D721Med (cell line): ENCODE data around the gene TTLL8.

ENCODE experiments used
- DNase-seq: peaks from one replicate; pipeline ENCODE4 v3.0.0; 2011; ENCODE audit warnings: low spot score; ENCODE audit not compliant: insufficient read length
- FAIRE-seq: peaks from 2 replicates; lab custom pipeline; 2011; peaks lifted over from hg19 to GRCh38; lab: Jason Lieb, UNC
- CTCF ChIP-seq: IDR thresholded peaks from 2 replicates; pipeline ENCODE4 v1.5.1; 2012; ENCODE audit warnings: mild to moderate bottlenecking, control low read depth; ENCODE audit not compliant: insufficient read depth; ENCODE audit errors: missing control alignments

Gene TTLL8

GRCh38 chr22:49998718-49999062 is 59.4 kb downstream of the TTLL8 start:
- no peak for TF ChIP-seq CTCF
- DNase-seq (no peak), FAIRE-seq (no peak)

- no peak for FAIRE-seq
- TF ChIP-seq CTCF = no peak
- DNase-seq = no peak
These were observed 60.0 kb downstream of the TTLL8 start for GRCh38 chr22:49997932-49998717.

- no peak for DNase-seq
- no peak for TF ChIP-seq CTCF
- FAIRE-seq = no peak
These were observed 60.9 kb downstream of the TTLL8 start for GRCh38 chr22:49997251-49997599.

- FAIRE-seq (no peak), DNase-seq (no peak)
- TF ChIP-seq CTCF = no peak
These were observed 61.4 kb downstream of the TTLL8 start for GRCh38 chr22:49996518-49997250.

- no peak for TF ChIP-seq CTCF
- FAIRE-seq = no peak
- DNase-seq = no peak
These were observed 62.0 kb downstream of the TTLL8 start for GRCh38 chr22:49996119-49996517.

GRCh38 chr22:49995361-49996118 is 62.6 kb downstream of the TTLL8 start:
- no peak for TF ChIP-seq CTCF
- FAIRE-seq (no peak), DNase-seq (no peak)
